Activated CD8-positive, alpha-beta memory T cell treated with anti-CD3 and anti-CD28 coated beads, Interleukin-2, amount 10 ng/mL, durations not matched to agents 7 days and 5 days (primary cell): ENCODE measurements around the gene RPL22. TPM values are rescaled to one million over a fixed set of nuclear protein-coding genes. Genes with fewer than 3 reads are reported as not detected.

Experiments
- ATAC-seq: fragments of 150-1000 bp; cut with Tn5 transposase; one replicate; pipeline ENCODE4 v1.10.0; 2021; ENCODE audit warnings: moderate library complexity
- CTCF ChIA-PET: fragments of 350-600 bp; sonication (Branson Sonifier 250); formaldehyde crosslinking; loops from one replicate; lab custom pipeline; 2021; ENCODE audit warnings: antibody characterized with exemption; lab: Charles Lee
- DNase-seq: peaks from one replicate; pipeline ENCODE4 v3.0.0-alpha.2; 2020
- H3K27ac Mint-ChIP-seq: one replicate; pipeline ENCODE4 v1.8.0; 2021; ENCODE audit warnings: mild to moderate bottlenecking, mixed read lengths
- H3K27me3 Mint-ChIP-seq: one replicate; pipeline ENCODE4 v1.8.0; 2021; ENCODE audit warnings: mixed read lengths
- H3K36me3 Mint-ChIP-seq: one replicate; pipeline ENCODE4 v1.8.0; 2021; ENCODE audit warnings: mild to moderate bottlenecking, mixed read lengths
- H3K4me1 Mint-ChIP-seq: one replicate; pipeline ENCODE4 v1.8.0; 2021; ENCODE audit warnings: mixed read lengths
- H3K4me3 Mint-ChIP-seq: one replicate; pipeline ENCODE4 v1.8.0; 2021; ENCODE audit warnings: mild to moderate bottlenecking, moderate library complexity, mixed read lengths
- H3K9me3 Mint-ChIP-seq: one replicate; pipeline ENCODE4 v1.8.0; 2022; ENCODE audit warnings: low read depth, mixed read lengths
- total RNA-seq, 2 experiments: library from RNA; stranded (reverse); gene quantifications; one replicate each; pipeline ENCODE4 v1.2.3, GENCODE V29; 2021

Gene RPL22
- total RNA-seq, 2 experiments from 2014 or later, result 229 to 287 TPM

DNA sequence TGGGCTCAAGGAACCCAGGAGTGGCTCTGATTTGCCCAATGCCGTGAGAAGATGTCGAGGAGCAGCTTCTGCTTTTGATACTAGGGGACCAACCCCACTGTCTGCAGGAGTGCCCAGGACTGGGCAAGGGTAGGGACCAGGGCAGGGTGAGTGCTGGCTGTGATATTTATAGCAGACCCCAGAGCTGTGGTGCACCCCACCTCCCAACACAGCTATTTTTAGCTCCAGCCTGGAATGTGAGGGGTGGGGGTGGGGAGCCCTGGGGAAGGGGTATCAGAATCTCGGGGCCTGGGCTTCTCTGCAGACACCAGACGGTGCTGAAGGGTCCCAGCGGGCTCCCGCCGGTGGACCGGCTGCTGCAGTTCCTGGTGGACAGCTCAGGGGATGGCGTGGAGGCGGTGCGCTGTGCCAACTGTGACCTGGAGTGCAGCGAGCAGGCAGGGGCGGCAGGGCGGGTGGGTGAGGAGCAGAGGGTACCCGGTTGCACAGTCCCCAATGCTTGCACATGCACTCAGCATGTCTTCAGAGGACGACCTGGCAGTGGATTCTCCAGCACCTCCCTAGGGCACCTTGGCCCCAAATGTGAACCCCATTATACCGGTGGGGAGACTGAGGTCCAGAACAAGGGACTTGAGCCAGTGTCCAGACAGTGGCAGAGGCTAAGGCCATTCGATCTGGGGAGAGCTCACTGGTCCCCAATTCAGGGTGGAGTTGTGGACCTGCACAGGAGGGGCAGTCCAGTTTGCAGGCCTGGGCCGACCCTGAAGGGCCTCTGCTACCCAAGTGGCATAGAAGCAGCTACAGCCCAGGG lies 7.9 kb upstream of the RPL22 start:
- CTCF ChIA-PET, result interaction anchor here (0.9 to 3.0 kb wide), 12 partner anchors 8 to 284 kb away, joined by 3 to 17 read pairs (median 4); no protein-coding TSS in a partner anchor
- DNase-seq, result no peak
- ATAC-seq, result no peak
- no peaks in the 10 kb centered on the region for H3K9me3 Mint-ChIP-seq
- peaks cover 1% of the 10 kb centered on the region for H3K36me3 Mint-ChIP-seq
- H3K27ac Mint-ChIP-seq, result no peak overlapping the region
- peaks cover 13% of the 10 kb centered on the region for H3K27me3 Mint-ChIP-seq
- peak overlapping the region; percentile 71 for H3K4me3 Mint-ChIP-seq
- peaks cover 12% of the 10 kb centered on the region for H3K4me1 Mint-ChIP-seq

DNA sequence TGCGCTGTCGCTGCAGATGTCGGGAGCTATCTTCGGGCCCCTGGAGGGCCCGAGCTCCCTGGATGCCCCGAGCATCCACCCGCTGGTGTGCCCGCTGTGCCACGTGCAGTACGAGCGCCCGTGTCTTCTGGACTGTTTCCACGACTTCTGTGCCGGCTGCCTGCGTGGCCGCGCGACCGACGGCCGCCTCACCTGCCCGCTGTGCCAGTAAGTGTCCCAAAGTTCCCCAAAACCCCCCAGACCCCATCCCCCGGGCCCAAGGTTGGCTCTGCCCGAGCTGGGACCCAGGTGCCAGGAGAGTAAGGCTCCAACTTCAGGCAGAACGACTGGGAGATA lies 7.1 kb upstream of the RPL22 start:
- Mint-ChIP-seq H3K4me1 (peaks cover 9% of the 10 kb centered on the region), H3K27ac (no peak overlapping the region), H3K4me3 (peak overlapping the region; percentile 71), H3K36me3 (peaks cover 1% of the 10 kb centered on the region), H3K9me3 (no peaks in the 10 kb centered on the region), H3K27me3 (peaks cover 13% of the 10 kb centered on the region)
- CTCF ChIA-PET, result interaction anchor here (0.7 to 3.0 kb wide), 18 partner anchors 8 to 426 kb away, joined by 3 to 17 read pairs (median 4); no protein-coding TSS in a partner anchor
- DNase-seq (no peak), ATAC-seq (no peak)

- Mint-ChIP-seq H3K4me1 (peaks cover 9% of the 10 kb centered on the region), H3K36me3 (peaks cover 1% of the 10 kb centered on the region), H3K4me3 (peak within 1 kb of the TSS; percentile 71), H3K9me3 (no peaks in the 10 kb centered on the region), H3K27ac (no peak within 1 kb of the TSS), H3K27me3 (peaks cover 13% of the 10 kb centered on the region)
- DNase-seq, result peak; percentile 71
- CTCF ChIA-PET, result interaction anchor here (0.7 to 3.4 kb wide), 20 partner anchors 9 to 427 kb away, joined by 3 to 17 read pairs (median 4); no protein-coding TSS in a partner anchor
- peak; percentile 66 for ATAC-seq
Observed at GRCh38 chr1:6205849-6206519, 6.6 kb upstream of the RPL22 start, which contains the start of gene RNF207. Gene RNF207, plus strand, starts transcription at chr1:6206119. Its CDS starts 417 bp downstream, at chr1:6206536.

DNA sequence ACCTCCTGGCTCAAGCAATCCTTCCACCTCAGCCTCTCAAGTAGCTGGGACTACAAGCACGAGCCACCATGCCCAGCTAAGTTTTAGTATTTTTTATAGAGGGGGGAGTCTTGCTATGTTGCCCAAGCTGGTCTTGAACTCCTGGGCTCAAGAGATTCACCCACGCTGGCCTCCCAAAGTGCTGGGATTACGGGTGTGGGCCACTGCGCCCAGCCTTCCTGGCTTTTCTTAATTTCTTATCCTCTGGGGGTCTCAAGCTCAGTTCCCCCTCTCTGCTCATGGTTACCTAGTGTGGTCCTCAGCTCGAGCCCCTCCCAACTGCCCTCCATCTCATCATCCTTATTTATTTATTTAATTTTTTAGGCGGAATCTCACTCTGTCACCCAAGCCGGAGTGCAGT lies 2.9 kb upstream of the RPL22 start:
- Mint-ChIP-seq H3K4me3 (no peak overlapping the region), H3K4me1 (peaks cover 34% of the 10 kb centered on the region), H3K27me3 (peaks cover 3% of the 10 kb centered on the region), H3K36me3 (peaks cover 12% of the 10 kb centered on the region), H3K27ac (no peak overlapping the region), H3K9me3 (no peaks in the 10 kb centered on the region)
- no peak for DNase-seq
- CTCF ChIA-PET, result interaction anchor here (0.7 to 1.5 kb wide), 2 partner anchors 17 to 36 kb away, joined by 3 read pairs; no protein-coding TSS in a partner anchor
- no peak for ATAC-seq

GRCh38 chr1:6200188-6200809 lies 904 bp upstream of the RPL22 start:
- ATAC-seq (no peak), DNase-seq (no peak)
- H3K4me3 Mint-ChIP-seq, result peak overlapping the region; percentile 90
- H3K27me3 Mint-ChIP-seq, result no peaks in the 10 kb centered on the region
- H3K36me3 Mint-ChIP-seq, result peaks cover 24% of the 10 kb centered on the region
- CTCF ChIA-PET, result interaction anchor here (1.2 to 1.7 kb wide), 3 partner anchors 11 to 238 kb away, joined by 3 to 4 read pairs (median 3); no protein-coding TSS in a partner anchor
- H3K9me3 Mint-ChIP-seq, result no peaks in the 10 kb centered on the region
- peak overlapping the region; percentile 80 for H3K27ac Mint-ChIP-seq
- peaks cover 41% of the 10 kb centered on the region for H3K4me1 Mint-ChIP-seq

DNA sequence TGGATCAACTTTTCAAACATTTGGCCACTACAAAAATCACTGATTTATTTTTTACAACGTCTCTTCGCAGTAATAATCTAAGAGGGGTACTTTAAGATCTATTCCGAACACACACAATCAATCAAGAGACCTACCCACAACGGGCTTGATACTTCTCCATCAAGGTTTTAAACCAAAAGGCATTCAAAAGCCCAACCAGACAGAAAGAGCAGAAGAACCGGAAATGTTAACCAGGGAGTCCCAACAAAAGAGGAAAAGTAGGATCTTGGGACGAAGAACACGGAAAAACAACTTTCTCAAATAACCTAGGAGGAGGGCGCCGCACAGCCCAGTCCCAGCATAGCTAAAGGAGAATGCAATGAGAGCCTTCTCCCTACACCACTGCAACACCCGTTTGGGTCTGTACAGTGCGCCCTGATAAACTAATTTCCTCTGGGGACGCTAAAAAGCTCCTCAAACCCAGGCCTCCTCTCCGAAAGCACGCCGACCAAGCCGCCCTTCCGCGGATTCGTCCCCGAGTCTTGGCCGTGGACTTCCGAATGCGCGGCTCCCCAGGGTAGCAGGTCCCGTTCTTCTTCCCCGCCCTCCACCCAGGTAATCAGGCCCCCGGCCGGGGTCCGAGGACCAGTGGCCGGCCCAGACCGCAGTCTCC lies 623 bp downstream of the RPL22 start:
- CTCF ChIA-PET, result interaction anchor here (0.8 to 2.9 kb wide), 6 partner anchors 7 to 240 kb away, joined by 3 to 12 read pairs (median 4); partner anchors contain the start of gene RNF207
- DNase-seq, result peak; percentile 60

GRCh38 chr1:6197746-6198427 lies 1.5 kb downstream of the RPL22 start:
- no peaks in the 10 kb centered on the region for H3K27me3 Mint-ChIP-seq
- H3K27ac Mint-ChIP-seq, result peak overlapping the region; percentile 80
- peaks cover 31% of the 10 kb centered on the region for H3K36me3 Mint-ChIP-seq
- H3K9me3 Mint-ChIP-seq, result no peaks in the 10 kb centered on the region
- H3K4me1 Mint-ChIP-seq, result peaks cover 41% of the 10 kb centered on the region
- DNase-seq (no peak), ATAC-seq (no peak)
- peak overlapping the region; percentile 90 for H3K4me3 Mint-ChIP-seq
- CTCF ChIA-PET, result interaction anchor here (0.8 to 2.9 kb wide), 5 partner anchors 8 to 240 kb away, joined by 3 to 12 read pairs (median 5); partner anchors contain the start of gene RNF207

More for the DNA sequence above, 623 bp downstream of the RPL22 start:
- Mint-ChIP-seq H3K27me3 (no peaks in the 10 kb centered on the region), H3K27ac (peak overlapping the region; percentile 80), H3K9me3 (no peaks in the 10 kb centered on the region), H3K4me1 (peaks cover 37% of the 10 kb centered on the region), H3K4me3 (peak overlapping the region; percentile 90), H3K36me3 (peaks cover 25% of the 10 kb centered on the region)
- ATAC-seq, result peak; percentile 40

- H3K9me3 Mint-ChIP-seq, result no peaks in the 10 kb centered on the region
- no peak overlapping the region for H3K4me3 Mint-ChIP-seq
- no peak for DNase-seq
- peaks cover 44% of the 10 kb centered on the region for H3K36me3 Mint-ChIP-seq
- CTCF ChIA-PET, result interaction anchor here (0.7 to 2.4 kb wide), 2 partner anchors 13 to 733 kb away, joined by 3 to 14 read pairs; partner anchors contain the start of gene RNF207
- H3K27me3 Mint-ChIP-seq, result no peaks in the 10 kb centered on the region
- no peak overlapping the region for H3K27ac Mint-ChIP-seq
- ATAC-seq, result no peak
- H3K4me1 Mint-ChIP-seq, result peaks cover 24% of the 10 kb centered on the region
Observed at GRCh38 chr1:6191968-6192367, 7.4 kb downstream of the RPL22 start.

DNA sequence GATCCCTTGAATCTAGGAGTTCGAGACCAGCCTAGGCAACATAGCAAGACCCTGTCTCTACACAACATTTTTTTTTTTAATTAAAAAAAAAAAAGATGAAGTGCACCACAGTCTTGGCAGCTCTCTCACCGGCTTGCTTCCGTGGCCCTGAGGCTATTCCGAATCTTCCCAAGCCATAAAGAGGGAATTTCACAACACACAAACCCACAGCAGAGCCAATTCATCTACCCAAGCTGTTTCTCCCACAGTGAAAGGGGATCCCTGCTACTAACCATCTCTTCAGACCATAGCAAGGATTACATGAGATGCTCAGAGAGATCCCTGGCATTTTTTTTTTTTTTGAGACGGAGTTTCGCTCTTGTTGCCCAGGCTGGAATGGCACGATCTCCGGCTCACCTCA lies 10.9 kb downstream of the RPL22 start:
- Mint-ChIP-seq H3K9me3 (no peaks in the 10 kb centered on the region), H3K36me3 (peaks cover 49% of the 10 kb centered on the region), H3K27me3 (no peaks in the 10 kb centered on the region), H3K4me3 (no peak overlapping the region), H3K4me1 (peaks cover 36% of the 10 kb centered on the region), H3K27ac (no peak overlapping the region)
- CTCF ChIA-PET, result interaction anchor here (0.8 kb wide), 1 partner anchor 213 kb away, joined by 3 read pairs; no protein-coding TSS in a partner anchor
- ATAC-seq (no peak), DNase-seq (no peak)

DNA sequence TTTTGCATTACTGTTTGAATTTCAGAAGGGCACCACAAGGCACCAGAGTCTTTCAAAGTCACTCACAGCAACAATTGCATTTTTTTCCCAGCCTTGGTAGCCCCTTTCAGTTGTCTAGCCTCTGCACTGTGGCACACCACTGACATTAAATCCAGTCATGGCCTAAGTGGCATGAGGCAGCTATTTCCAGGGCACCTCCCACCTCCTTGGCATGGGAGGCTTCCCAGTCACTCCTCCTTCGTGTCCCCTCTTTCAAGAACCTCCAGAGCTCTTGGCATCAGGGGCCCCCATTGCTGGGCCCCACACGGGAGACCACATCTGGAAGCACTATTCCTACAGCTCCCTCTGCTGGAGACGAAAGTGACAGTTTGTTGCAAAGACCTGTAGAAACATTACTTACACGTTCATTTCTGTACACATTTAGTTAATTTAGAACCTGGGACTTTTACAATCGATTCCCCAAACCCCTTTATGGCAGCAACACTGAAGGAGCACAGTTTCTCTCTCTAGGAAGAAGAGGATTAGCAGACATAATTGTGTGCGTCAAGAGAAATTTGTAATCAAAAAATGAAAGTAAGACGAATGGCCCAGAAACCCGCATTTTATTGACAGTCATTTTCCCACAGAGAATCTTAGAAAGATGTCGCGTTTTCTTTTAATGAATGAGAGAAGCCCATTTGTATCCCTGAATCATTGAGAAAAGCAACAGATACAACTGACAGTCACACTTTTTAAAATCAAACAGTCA lies 13.6 kb downstream of the RPL22 start:
- H3K36me3 Mint-ChIP-seq, result peaks cover 39% of the 10 kb centered on the region
- H3K27ac Mint-ChIP-seq, result no peak overlapping the region
- no peaks in the 10 kb centered on the region for H3K9me3 Mint-ChIP-seq
- H3K27me3 Mint-ChIP-seq, result peaks cover 15% of the 10 kb centered on the region
- peaks cover 38% of the 10 kb centered on the region for H3K4me1 Mint-ChIP-seq
- peak; percentile 47 for ATAC-seq
- no peak overlapping the region for H3K4me3 Mint-ChIP-seq
- DNase-seq, result peak; percentile 56
- CTCF ChIA-PET, result interaction anchor here (1.0 to 1.7 kb wide), 8 partner anchors 8 to 252 kb away, joined by 3 to 12 read pairs (median 5); no protein-coding TSS in a partner anchor

GRCh38 chr1:6185151-6185550 lies 14.2 kb downstream of the RPL22 start:
- H3K36me3 Mint-ChIP-seq, result peaks cover 37% of the 10 kb centered on the region
- CTCF ChIA-PET, result interaction anchor here (1.0 to 1.7 kb wide), 9 partner anchors 9 to 253 kb away, joined by 3 to 12 read pairs (median 5); no protein-coding TSS in a partner anchor

More at GRCh38 chr1:6185151-6185550, 14.2 kb downstream of the RPL22 start:
- peaks cover 18% of the 10 kb centered on the region for H3K27me3 Mint-ChIP-seq
- H3K9me3 Mint-ChIP-seq, result no peaks in the 10 kb centered on the region
- DNase-seq (no peak), ATAC-seq (no peak)
- no peak overlapping the region for H3K27ac Mint-ChIP-seq
- H3K4me3 Mint-ChIP-seq, result no peak overlapping the region
- H3K4me1 Mint-ChIP-seq, result peaks cover 38% of the 10 kb centered on the region
